Measurements from ENCODE around the gene HAGH. TPM values are rescaled to one million over a fixed set of nuclear protein-coding genes. Genes with fewer than 3 reads are reported as not detected.

HAGH gene
- total and polyA plus RNA-seq, 9 of the 15 experiments (the other 6 are each of a cell fraction or from before 2014, with no cell fraction given) = 0.46 to 35.1 (median 16.8) TPM

DNA sequence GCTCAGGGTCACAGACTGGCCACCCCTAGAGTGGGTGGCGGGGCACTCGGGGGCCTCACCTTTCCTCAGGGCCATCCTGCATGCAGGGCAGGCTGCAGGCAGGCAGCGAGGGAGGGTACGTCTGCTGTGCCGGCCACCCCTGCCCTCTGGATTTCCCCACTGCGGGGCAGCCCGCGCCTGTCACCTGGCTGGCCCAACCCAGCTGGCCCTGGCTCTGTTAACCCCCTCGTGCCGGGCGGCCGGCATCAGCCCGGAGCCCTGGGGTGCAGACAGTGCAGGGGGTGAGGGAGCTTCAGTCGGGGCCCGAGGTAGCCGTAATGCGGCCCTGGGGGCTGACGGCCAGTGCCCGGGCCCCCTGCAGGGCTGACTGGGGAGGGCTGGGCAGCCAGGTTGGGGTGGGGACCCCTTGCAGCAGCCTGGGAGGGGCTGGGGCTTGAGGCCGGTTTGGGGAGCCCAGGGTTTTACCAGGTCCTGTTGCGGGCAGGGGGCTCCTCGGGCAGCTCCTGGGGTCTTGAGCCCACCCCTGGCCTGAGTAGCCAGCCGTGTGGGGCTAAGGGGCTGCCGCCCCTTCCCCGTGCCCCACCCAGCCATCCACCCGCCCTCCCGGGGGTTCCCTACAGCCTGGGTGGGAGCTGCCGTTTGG lies 32.9 kb downstream of the HAGH start, which contains the start of gene IGFALS:
TSS of gene IGFALS (minus strand) at position 128 of the 643 bp plus-strand sequence. CDS start at position 75, 53 bp downstream.
- ChIA-PET POLR2A (interaction anchor here (0.8 to 1.2 kb wide), 2 partner anchors 11 to 13 kb away, joined by 3 to 5 read pairs; partner anchors contain the start of genes NUBP2 and SPSB3), CTCF (ENCODE audit: low intra/inter-chr PET ratio) (no interaction called here)
- H2AFZ ChIP-seq (ENCODE audit: low read depth, low read length) = no peak within 1 kb of the TSS
- H3K9me1 ChIP-seq (ENCODE audit: control insufficient read depth, insufficient read depth, low read length) = no peaks in the 10 kb centered on the region
- no peaks in the 10 kb centered on the region for H3K9me3 ChIP-seq (replicated peaks; ENCODE audit: control insufficient read depth, insufficient read depth, low read depth, low read length)
- ATAC-seq (no peak), FAIRE-seq (no peak), DNase-seq (ENCODE audit: extremely low read depth in 1 of 4, low spot score in 3 of 4) (no peak)
- in situ Hi-C loops (cut with MboI) = no loop called here
- H3K9ac ChIP-seq (ENCODE audit: insufficient read depth in 1 of 2, low read depth in 2 of 2, low read length in 2 of 2) = no peak within 1 kb of the TSS; a peak in 1 of 4 replicates
- H3K79me2 ChIP-seq (ENCODE audit: control insufficient read depth, insufficient read depth, low read length) = no peaks in the 10 kb centered on the region
- intact Hi-C loops (cut with micrococcal nuclease) = no loop called here
- no peaks in the 10 kb centered on the region for H3K27me3 ChIP-seq (ENCODE audit: control insufficient read depth in 2 of 2, insufficient read depth in 2 of 2, low read length in 2 of 2)
- peaks cover 0 to 47% of the 10 kb centered on the region in 2 experiments; a peak in 2 of 5 replicates for H3K4me1 ChIP-seq (replicated peaks in 1 of 2; ENCODE audit: control insufficient read depth in 2 of 2, insufficient read depth in 2 of 2, low read length in 2 of 2)
- peaks cover 16% of the 10 kb centered on the region; the same call in 1 of the 3 replicates for H3K36me3 ChIP-seq (ENCODE audit: control insufficient read depth, insufficient read depth, low read length)
- no peaks in the 10 kb centered on the region for H4K20me1 ChIP-seq (replicated peaks; ENCODE audit: control insufficient read depth, insufficient read depth, low read length)
- H3K27ac ChIP-seq (ENCODE audit: extremely low read depth, low read depth, low read length) = no peak within 1 kb of the TSS
- no peak within 1 kb of the TSS for H3K4me3 ChIP-seq
- BruUV-seq (replicated peaks) = no TSS peak
- TF ChIP-seq POLR2G (IDR thresholded peaks at IDR 0.05; ENCODE audit: low read depth, low read length) (peak; percentile 43; the same call in 1 of the 2 replicates), DMBX1 (CRISPR knock-in tag; IDR thresholded peaks at IDR 0.05; ENCODE audit: borderline replicate concordance) (no peak), ZNF408 (CRISPR knock-in tag; IDR thresholded peaks at IDR 0.05; ENCODE audit: low read depth) (no peak), CTBP1 (IDR thresholded peaks at IDR 0.05; ENCODE audit: borderline replicate concordance) (no peak), ZNF778 (CRISPR knock-in tag; IDR thresholded peaks at IDR 0.05) (no peak), NCOA1 (IDR thresholded peaks at IDR 0.05; ENCODE audit: low read depth) (no peak), ESRRA (IDR thresholded peaks at IDR 0.05; ENCODE audit: borderline replicate concordance, low read depth) (no peak)
- TF ChIP-seq, protein P1, sequence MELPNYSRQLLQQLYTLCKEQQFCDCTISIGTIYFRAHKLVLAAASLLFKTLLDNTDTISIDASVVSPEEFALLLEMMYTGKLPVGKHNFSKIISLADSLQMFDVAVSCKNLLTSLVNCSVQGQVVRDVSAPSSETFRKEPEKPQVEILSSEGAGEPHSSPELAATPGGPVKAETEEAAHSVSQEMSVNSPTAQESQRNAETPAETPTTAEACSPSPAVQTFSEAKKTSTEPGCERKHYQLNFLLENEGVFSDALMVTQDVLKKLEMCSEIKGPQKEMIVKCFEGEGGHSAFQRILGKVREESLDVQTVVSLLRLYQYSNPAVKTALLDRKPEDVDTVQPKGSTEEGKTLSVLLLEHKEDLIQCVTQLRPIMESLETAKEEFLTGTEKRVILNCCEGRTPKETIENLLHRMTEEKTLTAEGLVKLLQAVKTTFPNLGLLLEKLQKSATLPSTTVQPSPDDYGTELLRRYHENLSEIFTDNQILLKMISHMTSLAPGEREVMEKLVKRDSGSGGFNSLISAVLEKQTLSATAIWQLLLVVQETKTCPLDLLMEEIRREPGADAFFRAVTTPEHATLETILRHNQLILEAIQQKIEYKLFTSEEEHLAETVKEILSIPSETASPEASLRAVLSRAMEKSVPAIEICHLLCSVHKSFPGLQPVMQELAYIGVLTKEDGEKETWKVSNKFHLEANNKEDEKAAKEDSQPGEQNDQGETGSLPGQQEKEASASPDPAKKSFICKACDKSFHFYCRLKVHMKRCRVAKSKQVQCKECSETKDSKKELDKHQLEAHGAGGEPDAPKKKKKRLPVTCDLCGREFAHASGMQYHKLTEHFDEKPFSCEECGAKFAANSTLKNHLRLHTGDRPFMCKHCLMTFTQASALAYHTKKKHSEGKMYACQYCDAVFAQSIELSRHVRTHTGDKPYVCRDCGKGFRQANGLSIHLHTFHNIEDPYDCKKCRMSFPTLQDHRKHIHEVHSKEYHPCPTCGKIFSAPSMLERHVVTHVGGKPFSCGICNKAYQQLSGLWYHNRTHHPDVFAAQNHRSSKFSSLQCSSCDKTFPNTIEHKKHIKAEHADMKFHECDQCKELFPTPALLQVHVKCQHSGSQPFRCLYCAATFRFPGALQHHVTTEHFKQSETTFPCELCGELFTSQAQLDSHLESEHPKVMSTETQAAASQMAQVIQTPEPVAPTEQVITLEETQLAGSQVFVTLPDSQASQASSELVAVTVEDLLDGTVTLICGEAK (IDR thresholded peaks at IDR 0.05) = no peak
- TF ChIP-seq, protein P1 (CRISPR knock-in tag; IDR thresholded peaks at IDR 0.05) = no peak
- TF ChIP-seq, protein P2, sequence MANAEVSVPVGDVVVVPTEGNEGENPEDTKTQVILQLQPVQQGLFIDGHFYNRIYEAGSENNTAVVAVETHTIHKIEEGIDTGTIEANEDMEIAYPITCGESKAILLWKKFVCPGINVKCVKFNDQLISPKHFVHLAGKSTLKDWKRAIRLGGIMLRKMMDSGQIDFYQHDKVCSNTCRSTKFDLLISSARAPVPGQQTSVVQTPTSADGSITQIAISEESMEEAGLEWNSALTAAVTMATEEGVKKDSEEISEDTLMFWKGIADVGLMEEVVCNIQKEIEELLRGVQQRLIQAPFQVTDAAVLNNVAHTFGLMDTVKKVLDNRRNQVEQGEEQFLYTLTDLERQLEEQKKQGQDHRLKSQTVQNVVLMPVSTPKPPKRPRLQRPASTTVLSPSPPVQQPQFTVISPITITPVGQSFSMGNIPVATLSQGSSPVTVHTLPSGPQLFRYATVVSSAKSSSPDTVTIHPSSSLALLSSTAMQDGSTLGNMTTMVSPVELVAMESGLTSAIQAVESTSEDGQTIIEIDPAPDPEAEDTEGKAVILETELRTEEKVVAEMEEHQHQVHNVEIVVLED (CRISPR knock-in tag; IDR thresholded peaks at IDR 0.05) = no peak
- no peak within 1 kb of the TSS for H3K4me2 ChIP-seq (ENCODE audit: insufficient read depth, low read length)
- WGBS (ENCODE audit: insufficient coverage, low coverage, missing lambda C conversion rate) = 83% methylated on average over 19 of the region's 28 CpGs

Measured in K562 (cell line).